SKM-1 (cell line): ENCODE results near the gene EME1.

Experiments used
- DNase-seq: peaks from one replicate; lab custom pipeline; 2025; ENCODE audit not compliant: unreplicated experiment; lab: John Stamatoyannopoulos, UW

EME1 gene

GRCh38 chr17:50347117-50347893 lies 25.7 kb upstream of the EME1 start:
- no peak for DNase-seq

- DNase-seq, result no peak
These were observed 25.1 kb upstream of the EME1 start for GRCh38 chr17:50347894-50348291.

GRCh38 chr17:50348522-50349242 lies 24.3 kb upstream of the EME1 start:
- no peak for DNase-seq

GRCh38 chr17:50349243-50349600 lies 23.8 kb upstream of the EME1 start:
- no peak for DNase-seq

- DNase-seq, result no peak
These were observed 22.3 kb upstream of the EME1 start for GRCh38 chr17:50350733-50351132.

- no peak for DNase-seq
These were observed 20.8 kb upstream of the EME1 start for GRCh38 chr17:50352072-50352692.

GRCh38 chr17:50352693-50353599 lies 20.1 kb upstream of the EME1 start:
- DNase-seq, result no peak

GRCh38 chr17:50353600-50354195 lies 19.3 kb upstream of the EME1 start:
- no peak for DNase-seq

GRCh38 chr17:50354198-50354597 lies 18.8 kb upstream of the EME1 start:
- no peak for DNase-seq

GRCh38 chr17:50354776-50355175 lies 18.3 kb upstream of the EME1 start:
- DNase-seq, result no peak

- DNase-seq, result no peak
These were observed 17.7 kb upstream of the EME1 start for GRCh38 chr17:50355336-50355700.

GRCh38 chr17:50355701-50356341 lies 17.2 kb upstream of the EME1 start:
- DNase-seq, result no peak

- DNase-seq, result no peak
These were observed 16.6 kb upstream of the EME1 start for GRCh38 chr17:50356418-50356817.

GRCh38 chr17:50356892-50357510 lies 16.0 kb upstream of the EME1 start:
- DNase-seq, result no peak

GRCh38 chr17:50358177-50358576 lies 14.9 kb upstream of the EME1 start:
- DNase-seq, result no peak

- no peak for DNase-seq
These were observed 13.9 kb upstream of the EME1 start for GRCh38 chr17:50359005-50359699.

- DNase-seq, result no peak
These were observed 13.0 kb upstream of the EME1 start for GRCh38 chr17:50359998-50360461.

- DNase-seq, result no peak
These were observed 12.4 kb upstream of the EME1 start for GRCh38 chr17:50360486-50361115.
